Measurements from ENCODE around the gene MPRIP.

DNA sequence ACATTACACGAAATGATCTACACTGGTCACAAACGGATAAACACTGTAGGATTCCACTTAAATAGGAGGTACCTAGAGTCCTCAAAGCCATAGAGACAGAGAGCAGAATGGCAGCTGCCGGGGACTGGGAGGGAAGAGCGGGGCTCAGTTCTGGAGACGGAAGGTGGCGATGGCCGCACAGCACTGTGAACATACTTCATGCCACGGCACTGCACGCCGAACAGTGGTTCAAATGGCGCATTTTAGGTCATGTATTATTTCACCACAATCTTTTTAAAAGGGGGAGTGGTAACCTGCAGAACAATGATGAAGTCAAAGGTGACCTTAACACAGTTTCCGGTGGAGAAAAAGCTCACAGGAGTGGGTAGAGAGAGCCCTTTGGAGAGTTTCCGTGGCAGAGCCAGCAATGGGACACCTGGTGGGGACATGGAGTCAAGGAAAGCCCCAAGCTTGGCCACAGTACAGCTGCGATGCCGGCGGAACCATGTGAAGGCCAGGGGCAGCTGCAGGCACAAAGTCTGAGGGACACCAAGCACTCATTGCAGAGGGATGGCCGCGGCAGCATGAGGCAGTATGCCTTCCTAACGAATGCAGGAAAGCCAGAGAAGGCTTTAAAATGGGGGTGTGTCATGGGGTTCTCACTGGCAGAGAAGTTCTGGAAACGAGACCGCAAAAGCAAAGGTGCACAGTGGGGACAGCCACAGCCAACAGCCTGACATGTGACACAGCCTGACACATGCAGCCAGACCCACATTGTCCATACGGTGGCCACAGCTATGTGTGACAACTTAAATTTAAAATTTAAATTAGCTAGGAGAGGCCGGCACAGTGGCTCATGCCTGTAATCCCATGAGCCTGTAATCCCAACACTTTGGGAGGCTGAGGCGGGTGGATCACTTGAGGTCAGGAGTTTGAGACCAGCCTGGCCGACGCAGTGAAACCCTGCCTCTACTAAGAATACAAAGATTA lies 187.4 kb downstream of the MPRIP start:
- TF ChIP-seq, protein P1, sequence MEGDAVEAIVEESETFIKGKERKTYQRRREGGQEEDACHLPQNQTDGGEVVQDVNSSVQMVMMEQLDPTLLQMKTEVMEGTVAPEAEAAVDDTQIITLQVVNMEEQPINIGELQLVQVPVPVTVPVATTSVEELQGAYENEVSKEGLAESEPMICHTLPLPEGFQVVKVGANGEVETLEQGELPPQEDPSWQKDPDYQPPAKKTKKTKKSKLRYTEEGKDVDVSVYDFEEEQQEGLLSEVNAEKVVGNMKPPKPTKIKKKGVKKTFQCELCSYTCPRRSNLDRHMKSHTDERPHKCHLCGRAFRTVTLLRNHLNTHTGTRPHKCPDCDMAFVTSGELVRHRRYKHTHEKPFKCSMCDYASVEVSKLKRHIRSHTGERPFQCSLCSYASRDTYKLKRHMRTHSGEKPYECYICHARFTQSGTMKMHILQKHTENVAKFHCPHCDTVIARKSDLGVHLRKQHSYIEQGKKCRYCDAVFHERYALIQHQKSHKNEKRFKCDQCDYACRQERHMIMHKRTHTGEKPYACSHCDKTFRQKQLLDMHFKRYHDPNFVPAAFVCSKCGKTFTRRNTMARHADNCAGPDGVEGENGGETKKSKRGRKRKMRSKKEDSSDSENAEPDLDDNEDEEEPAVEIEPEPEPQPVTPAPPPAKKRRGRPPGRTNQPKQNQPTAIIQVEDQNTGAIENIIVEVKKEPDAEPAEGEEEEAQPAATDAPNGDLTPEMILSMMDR (IDR thresholded peaks at IDR 0.05): no peak
- TF ChIP-seq POLR2AphosphoS5 (IDR thresholded peaks at IDR 0.05) (no peak), POLR2A (IDR thresholded peaks at IDR 0.05) (no peak), EP300 (IDR thresholded peaks at IDR 0.05) (no peak)
